Ovary (tissue), 9 donors: ENCODE data around the gene SMIM1. TPM values are rescaled to one million over a fixed set of nuclear protein-coding genes. Genes with fewer than 3 reads are reported as not detected.

Experiments
- DNase-seq, 5 donors: peaks; one replicate each; pipeline ENCODE4 v3.0.0-alpha.2; 2019 to 2020
- H3K27ac ChIP-seq, 2 donors: fragments of 200-600 bp; one replicate each; pipeline versions ENCODE4 v1.5.1 to v1.8.0; 2019 to 2022
- H3K27me3 ChIP-seq: fragments of 200-600 bp; one replicate; pipeline ENCODE4 v1.8.0; 2022
- H3K36me3 ChIP-seq: fragments of 200-600 bp; sonication (generic); one replicate; pipeline ENCODE4 v1.5.1; 2019
- H3K4me1 ChIP-seq: one replicate; pipeline ENCODE4 v1.8.1; 2013; ENCODE audit warnings: mild to moderate bottlenecking, moderate library complexity; ENCODE audit not compliant: insufficient read depth
- H3K4me3 ChIP-seq: fragments of 200-600 bp; sonication (generic); one replicate; pipeline ENCODE4 v1.5.1; 2017
- H3K9me3 ChIP-seq, 2 donors: fragments of 200-600 bp in 1 of 2; sonication (generic) in 1 of 2; one replicate each; pipeline versions ENCODE4 v1.5.1 to v1.8.1; 2013 to 2019; ENCODE audit warnings: mild to moderate bottlenecking in 1 of 2, moderate library complexity in 1 of 2
- CTCF ChIP-seq, 3 donors: fragments of 450-650 bp in 2 of 3; fragments of 200-600 bp in 1 of 3; IDR thresholded peaks; one replicate each; pipeline versions ENCODE4 v1.5.1 to v1.8.0; 2016 to 2022; ENCODE audit warnings: antibody characterized with exemption in 3 of 3, mild to moderate bottlenecking in 1 of 3
- EP300 ChIP-seq: sonication (generic); formaldehyde crosslinking; IDR thresholded peaks from one replicate; pipeline ENCODE4 v1.6.1; 2017; ENCODE audit warnings: antibody characterized with exemption
- POLR2A ChIP-seq: fragments of 450-650 bp; IDR thresholded peaks from one replicate; pipeline ENCODE4 v1.6.1; 2017; ENCODE audit warnings: antibody characterized with exemption, mild to moderate bottlenecking, moderate library complexity
- WGBS, 3 donors: extraction: QIAGEN DNeasy Blood & Tissue Kit in 1 of 3; methylation state at CpG; one replicate each; pipeline versions ENCODE4 v1.1.5 to v1.1.7; 2013 to 2017; 5-methylcytosine and 5-hydroxymethylcytosine counted together
- intact Hi-C, 4 donors: fragments of 100-400 bp; cut with DNase I; formaldehyde crosslinking; loops; one replicate each; pipeline versions ENCODE4 v1.11.0 to v1.15.1; 2022 to 2023
- polyA plus RNA-seq, 2 donors: library from polyadenylated mRNA; stranded (reverse); fragments of 200-250 nt in 1 of 2; fragments of 350-450 nt in 1 of 2; fragmentation: Illumina TruSeq in 1 of 2; extraction: RNeasy Lipid Tissue Mini Kit (QIAGEN cat#74804) in 1 of 2; gene quantifications; one replicate each; pipeline ENCODE4 v1.2.3, GENCODE V29; 2013 to 2014
- total RNA-seq, 7 donors: library from RNA; depleted of rRNA in 2 of 7; stranded (reverse); fragments of >200 nt in 2 of 7; fragmentation: NEBNext Ultra II Directional in 3 of 7; extraction: Animal tissue kit (Norgen Biotek cat#: 25700) in 3 of 7; gene quantifications; one replicate each; pipeline versions ENCODE4 v1.1.0 to v1.2.4, GENCODE V29; 2016 to 2023
- donor health status: DM: no; HTN: no; CAD: no; lungs with moderate emphysema.
- donor health status: DM: no; HTN: no; CAD: no.
- donor health status: Bipolar disorder and iron deficiency.
- donor health status: DM: yes; HTN: yes; CAD: no.
- donor health status: DM: no; HTN: no; CAD: no.
- donor health status: DM: yes; HTN: yes; CAD: no.

The SMIM1 gene
- total and polyA plus RNA-seq, 9 donors: 7.1 to 22.1 (median 18.7) TPM; not detected in 1

- no peak overlapping the region for H3K4me3 ChIP-seq
- no peaks in the 10 kb centered on the region for H3K9me3 ChIP-seq
- intact Hi-C loops: no loop called here
- H3K27me3 ChIP-seq: no peaks in the 10 kb centered on the region
- WGBS, 3 donors: 77 to 86% (median 81%) methylated on average over 14 to 25 of the region's 25 CpGs
- no peak for TF ChIP-seq CTCF (IDR thresholded peaks at IDR 0.05)
- peaks cover 2% of the 10 kb centered on the region for H3K4me1 ChIP-seq
- no peak overlapping the region for H3K27ac ChIP-seq
- DNase-seq: no peak
- H3K36me3 ChIP-seq: no peaks in the 10 kb centered on the region
These were observed 41.9 kb upstream of the SMIM1 start for GRCh38 chr1:3730543-3731247.

- WGBS, 3 donors: 48 to 52% (median 52%) methylated on average over 25 of the region's 25 CpGs
- Histone ChIP-seq H3K4me1 (peaks cover 2% of the 10 kb centered on the region), H3K36me3 (no peaks in the 10 kb centered on the region), H3K4me3 (no peak overlapping the region), H3K27me3 (no peaks in the 10 kb centered on the region), H3K9me3 (no peaks in the 10 kb centered on the region), H3K27ac (no peak overlapping the region)
- intact Hi-C loops: no loop called here
- DNase-seq: no peak
- TF ChIP-seq CTCF (IDR thresholded peaks at IDR 0.05) (no peak), EP300 (no peak), POLR2A (no peak)
These were observed 40.7 kb upstream of the SMIM1 start for GRCh38 chr1:3731583-3732433.

GRCh38 chr1:3732434-3733093 lies 40.0 kb upstream of the SMIM1 start:
- Histone ChIP-seq H3K36me3 (no peaks in the 10 kb centered on the region), H3K9me3 (no peaks in the 10 kb centered on the region), H3K27ac (no peak overlapping the region), H3K4me3 (no peak overlapping the region), H3K4me1 (peaks cover 2% of the 10 kb centered on the region), H3K27me3 (no peaks in the 10 kb centered on the region)
- no peak for TF ChIP-seq CTCF (IDR thresholded peaks at IDR 0.05)
- no peak for TF ChIP-seq EP300
- TF ChIP-seq POLR2A: no peak
- WGBS, 3 donors: 23 to 28% (median 26%) methylated on average over 36 to 37 of the region's 37 CpGs
- DNase-seq: peak in 1 of 5 donors; percentile 21
- intact Hi-C loops: no loop called here

- Histone ChIP-seq H3K36me3 (no peaks in the 10 kb centered on the region), H3K4me1 (peaks cover 2% of the 10 kb centered on the region), H3K9me3 (no peaks in the 10 kb centered on the region), H3K27me3 (no peaks in the 10 kb centered on the region), H3K4me3 (no peak overlapping the region), H3K27ac (no peak overlapping the region)
- intact Hi-C loops: no loop called here
- TF ChIP-seq EP300 (no peak), CTCF (IDR thresholded peaks at IDR 0.05) (no peak), POLR2A (no peak)
- 69 to 75% (median 72%) methylated on average over 29 of the region's 29 CpGs for WGBS, 3 donors
- DNase-seq: peak in 1 of 5 donors; percentile 15
These were observed 39.3 kb upstream of the SMIM1 start for GRCh38 chr1:3733094-3733882.
